Measurements from ENCODE around the gene SIPA1.
A peak's percentile ranks its signal among the peaks of the same experiment; 100 is the strongest.

SIPA1 gene

DNA sequence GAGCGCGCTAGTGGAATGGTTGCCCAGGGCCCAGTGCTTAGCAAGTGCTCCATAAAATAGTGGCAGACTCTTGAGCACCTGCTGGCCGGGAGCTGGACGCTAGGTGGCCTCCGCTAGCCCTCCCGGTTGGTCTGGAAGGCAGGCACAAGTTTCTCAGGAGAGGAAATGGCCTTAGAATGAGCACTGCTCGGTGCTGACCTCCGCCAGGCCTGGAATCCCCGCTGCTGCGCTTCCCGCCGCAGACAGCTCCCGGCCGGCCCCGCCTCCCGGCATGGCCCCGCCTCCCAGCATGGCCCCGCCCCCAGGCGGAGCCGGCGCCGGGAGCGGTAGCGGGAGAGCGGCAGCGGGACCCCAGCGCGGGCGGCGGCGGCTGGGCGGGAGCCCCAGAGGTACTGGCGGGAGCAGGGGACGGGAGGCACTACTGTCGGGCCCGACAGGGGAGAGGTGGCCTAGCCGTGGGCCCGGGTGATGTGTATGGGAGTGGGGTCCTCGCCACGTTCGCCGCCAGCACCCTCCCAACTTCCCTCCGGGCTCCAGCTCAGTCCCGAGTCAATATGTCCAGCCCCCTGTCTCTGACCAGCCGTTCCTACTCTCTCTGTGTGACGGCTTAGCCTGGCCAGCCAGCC is at the start of gene SIPA1:
Gene SIPA1, plus strand, starts transcription at position 308 of the 626 bp plus-strand sequence. CDS start 2,821 bp downstream, outside the sequence.
- DNase-seq (ENCODE audit: low read depth in 2 of 2): peak in 1 of 2 experiments; percentile 24

DNA sequence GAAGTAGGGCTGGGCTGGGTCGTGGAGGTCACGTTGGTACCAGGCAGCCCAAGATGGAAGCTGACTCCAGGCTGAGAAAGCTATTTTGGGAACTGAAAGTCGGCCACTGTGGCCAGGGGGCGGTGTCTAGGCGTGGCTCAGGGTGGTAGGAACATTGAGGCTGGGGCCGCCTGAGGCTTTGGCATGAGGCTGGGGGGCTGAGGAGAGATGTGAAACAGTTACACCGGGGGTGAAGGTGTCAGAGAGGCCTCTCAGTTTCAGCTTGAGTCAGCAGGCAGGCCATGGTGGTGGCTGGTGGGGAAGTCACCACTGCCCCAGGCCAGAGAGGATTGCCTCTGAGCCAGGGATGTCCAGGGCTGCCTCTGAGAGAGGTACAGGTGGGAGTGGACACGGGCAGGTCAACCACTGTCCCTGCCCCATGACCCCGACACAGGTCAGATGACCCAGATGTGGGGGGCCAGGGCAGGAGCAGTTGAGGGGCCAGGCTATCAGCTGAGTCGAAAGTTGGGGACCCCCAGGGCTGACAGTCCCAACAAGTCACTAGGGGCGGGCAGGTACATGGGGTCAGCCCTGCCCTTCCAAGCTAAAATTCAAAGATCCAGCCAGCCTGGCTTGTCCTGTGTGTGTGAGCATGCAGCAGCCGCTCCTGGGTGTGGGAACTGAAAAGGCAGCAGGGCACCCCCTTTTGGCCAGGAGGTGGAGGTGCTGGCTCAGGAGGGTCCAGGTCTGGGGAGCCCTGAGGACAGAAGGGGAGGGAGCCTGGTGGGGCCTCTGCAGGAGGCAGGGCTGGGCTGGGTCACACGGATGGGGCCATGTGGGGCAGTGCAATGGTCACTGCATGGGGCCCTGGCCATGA is 49.5 kb upstream of the SIPA1 start:
- no peak for DNase-seq (ENCODE audit: low read depth in 2 of 2)

DNA sequence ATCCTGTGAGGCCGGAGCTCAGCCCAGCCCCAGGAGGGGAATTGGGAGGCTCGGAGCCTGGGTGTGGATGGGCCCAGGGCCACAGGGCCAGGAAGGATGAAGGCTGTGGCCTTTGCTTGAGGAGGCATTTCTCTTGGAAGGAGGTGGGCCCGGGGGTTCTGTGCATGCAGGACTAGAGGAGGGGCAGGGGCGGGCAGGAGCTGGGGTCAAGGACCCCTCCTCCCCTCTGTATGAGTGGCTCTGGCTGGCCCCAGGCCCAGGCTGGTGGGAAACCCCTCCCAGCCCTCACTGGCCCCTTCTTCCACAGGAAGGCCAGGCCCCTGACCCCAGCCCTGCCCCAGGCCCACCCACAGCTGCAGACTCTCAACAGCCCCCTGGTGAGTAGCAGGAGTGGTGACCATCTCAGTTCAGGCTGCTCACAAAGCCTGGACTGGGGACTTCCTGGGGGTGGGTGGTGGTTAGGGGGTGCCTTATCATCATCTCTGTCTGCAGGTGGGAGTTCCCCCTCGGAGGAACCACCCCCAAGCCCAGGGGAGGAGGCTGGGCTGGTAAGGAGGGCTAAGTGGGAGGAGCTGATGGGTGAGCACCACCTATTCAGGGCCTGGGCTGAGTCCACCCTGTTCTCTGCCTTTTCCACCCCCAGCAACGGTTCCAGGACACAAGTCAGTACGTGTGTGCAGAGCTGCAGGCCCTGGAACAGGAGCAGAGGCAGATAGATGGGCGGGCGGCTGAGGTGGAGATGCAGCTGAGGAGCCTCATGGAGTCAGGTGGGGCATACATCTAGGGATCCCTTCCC is 48.3 kb upstream of the SIPA1 start:
- DNase-seq (ENCODE audit: low read depth in 2 of 2): no peak

GRCh38 chr11:65590240-65590738 is 47.6 kb upstream of the SIPA1 start:
- no peak for DNase-seq (ENCODE audit: low read depth in 2 of 2)

- DNase-seq (ENCODE audit: low read depth in 2 of 2): no peak
These were observed 45.7 kb upstream of the SIPA1 start for GRCh38 chr11:65591939-65592857.

DNA sequence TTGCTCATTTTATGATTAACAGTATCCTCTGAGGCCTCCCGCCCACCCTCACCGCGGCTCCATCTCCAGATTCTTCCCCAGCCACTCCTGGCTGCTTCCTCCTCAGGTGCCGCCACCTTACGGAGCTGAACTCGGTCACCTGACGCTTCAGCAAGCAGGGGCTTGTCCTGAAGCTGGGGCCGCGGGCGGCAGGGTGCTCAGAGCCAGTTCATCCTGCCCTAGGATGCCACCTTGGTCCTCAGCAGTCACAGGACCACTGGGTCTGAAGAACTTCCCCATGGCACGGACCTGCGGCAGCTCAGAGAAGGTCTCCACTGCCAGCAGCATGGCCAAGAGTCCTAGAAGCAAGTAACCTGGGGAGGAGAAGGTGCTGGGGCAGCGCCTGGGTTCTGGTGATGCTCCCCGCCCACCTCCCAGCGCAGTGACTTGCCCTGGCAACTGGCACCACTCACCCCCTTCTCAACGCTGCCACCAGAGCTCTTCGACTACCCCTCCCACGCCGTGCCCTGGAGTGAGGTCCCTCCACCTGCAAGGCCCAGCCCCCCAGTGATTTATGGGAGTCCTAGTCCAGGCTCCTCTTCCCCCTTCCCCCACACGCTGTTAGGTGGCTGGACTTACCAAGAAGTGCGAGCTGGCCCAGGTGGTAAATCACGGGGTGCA is 44.9 kb upstream of the SIPA1 start:
- no peak for DNase-seq (ENCODE audit: low read depth in 2 of 2)

GRCh38 chr11:65593518-65594414 is 44.1 kb upstream of the SIPA1 start:
- DNase-seq (ENCODE audit: low read depth in 2 of 2): no peak

- DNase-seq (ENCODE audit: low read depth in 2 of 2): no peak
These were observed 42.8 kb upstream of the SIPA1 start for GRCh38 chr11:65595131-65595530.

GRCh38 chr11:65595543-65596281 is 42.2 kb upstream of the SIPA1 start, which contains the start of gene KCNK7:
Gene KCNK7 (minus strand): TSS chr11:65595800. CDS start chr11:65595772, 28 bp downstream.
- DNase-seq (ENCODE audit: low read depth in 2 of 2): no peak

DNA sequence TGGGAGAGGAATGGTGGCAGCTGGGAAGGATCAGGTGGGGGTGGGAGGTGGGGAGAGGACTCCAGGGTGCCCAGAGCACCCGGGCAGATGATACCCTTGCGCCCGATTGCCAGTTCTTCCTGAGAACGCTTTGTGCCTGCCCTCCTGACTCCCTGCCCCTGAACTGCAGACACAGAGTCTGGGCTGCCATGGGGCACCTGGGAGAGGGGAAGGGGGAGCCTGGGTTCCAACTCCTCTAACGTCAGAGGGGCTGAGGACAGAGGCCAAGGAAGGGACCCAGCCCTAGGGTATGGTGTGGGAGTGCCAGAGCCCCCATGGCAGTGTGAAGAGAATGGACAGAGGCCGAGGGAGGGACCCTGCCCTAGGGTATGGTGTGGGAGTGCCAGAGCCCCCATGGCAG is 41.4 kb upstream of the SIPA1 start:
- DNase-seq (ENCODE audit: low read depth in 2 of 2): no peak

- no peak for DNase-seq (ENCODE audit: low read depth in 2 of 2)
These were observed 39.6 kb upstream of the SIPA1 start for GRCh38 chr11:65598258-65598699.

DNA sequence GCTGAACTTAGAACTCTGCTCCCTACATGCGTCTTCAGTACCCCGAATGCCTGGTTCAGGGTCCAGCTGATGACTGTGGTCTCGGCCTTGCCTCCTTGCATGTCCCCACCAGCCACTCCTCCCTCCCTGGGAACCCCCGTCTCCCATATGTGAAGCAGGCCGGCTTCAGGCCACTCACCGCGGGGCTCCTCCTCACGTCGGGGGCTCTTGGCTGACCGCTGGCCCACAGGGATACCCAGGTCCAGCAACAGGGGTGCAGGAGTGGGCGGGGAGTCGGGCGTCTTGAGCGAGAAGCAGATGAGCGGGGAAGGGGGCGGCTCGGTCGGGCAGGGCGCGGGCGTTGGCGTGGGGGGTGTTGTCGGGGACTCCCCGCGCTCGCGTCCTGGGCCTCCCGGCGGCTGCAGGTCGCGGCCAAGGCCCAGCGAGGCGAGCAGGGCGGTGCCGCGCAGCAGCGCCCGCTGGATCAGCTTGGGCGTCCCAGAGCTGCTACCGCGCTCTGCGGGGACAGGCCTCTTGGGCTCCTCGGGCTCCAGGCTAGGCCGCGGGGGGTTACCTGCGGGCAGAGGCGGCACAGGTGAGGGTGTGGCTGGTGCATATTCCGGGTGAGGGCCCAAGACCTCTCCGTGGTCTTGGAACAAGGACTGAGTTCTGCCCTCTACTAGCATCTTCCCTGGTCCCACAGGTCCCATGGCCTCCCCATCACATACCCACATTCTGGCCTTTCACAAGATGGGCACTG is 38.5 kb upstream of the SIPA1 start:
- DNase-seq (ENCODE audit: low read depth in 2 of 2): no peak

DNA sequence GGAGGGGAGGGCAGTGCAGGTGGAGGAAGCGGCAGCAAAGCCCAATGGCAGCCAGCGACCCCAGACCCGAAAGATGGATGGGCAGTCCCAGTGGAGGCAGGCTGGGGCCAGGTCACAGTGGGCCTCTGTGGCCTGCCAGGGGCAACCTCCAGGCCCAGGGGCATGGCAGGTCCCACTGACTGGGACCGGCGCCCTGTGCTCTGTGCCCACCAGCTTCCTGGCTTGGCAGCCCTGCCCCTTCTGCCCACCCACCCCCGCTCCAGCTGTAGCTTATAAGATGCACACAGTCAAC is 38.0 kb upstream of the SIPA1 start:
- no peak for DNase-seq (ENCODE audit: low read depth in 2 of 2)

DNA sequence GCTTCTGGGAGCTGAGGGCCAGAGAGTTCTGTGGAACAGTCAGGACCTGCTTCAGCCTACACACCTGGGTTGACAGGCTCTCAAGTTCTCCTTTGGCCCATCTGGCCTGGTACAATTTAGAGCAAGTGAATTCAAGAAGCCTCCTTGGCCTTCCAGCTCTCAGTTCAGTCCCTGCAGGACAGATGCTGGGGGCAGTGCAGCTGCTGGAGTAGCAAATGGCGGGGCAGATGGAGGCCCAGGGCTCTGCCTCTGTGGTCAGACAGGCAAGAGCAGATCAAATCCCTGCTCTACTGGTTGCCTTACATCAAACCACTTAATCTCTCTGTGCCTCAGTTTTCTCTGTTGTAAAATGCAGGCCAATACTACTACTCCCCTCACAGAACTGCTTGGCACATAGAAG is 33.6 kb upstream of the SIPA1 start:
- DNase-seq (ENCODE audit: low read depth in 2 of 2): no peak

- DNase-seq (ENCODE audit: low read depth in 2 of 2): peak; percentile 89 to 90
These were observed 30.9 kb upstream of the SIPA1 start for GRCh38 chr11:65606876-65607613.

DNA sequence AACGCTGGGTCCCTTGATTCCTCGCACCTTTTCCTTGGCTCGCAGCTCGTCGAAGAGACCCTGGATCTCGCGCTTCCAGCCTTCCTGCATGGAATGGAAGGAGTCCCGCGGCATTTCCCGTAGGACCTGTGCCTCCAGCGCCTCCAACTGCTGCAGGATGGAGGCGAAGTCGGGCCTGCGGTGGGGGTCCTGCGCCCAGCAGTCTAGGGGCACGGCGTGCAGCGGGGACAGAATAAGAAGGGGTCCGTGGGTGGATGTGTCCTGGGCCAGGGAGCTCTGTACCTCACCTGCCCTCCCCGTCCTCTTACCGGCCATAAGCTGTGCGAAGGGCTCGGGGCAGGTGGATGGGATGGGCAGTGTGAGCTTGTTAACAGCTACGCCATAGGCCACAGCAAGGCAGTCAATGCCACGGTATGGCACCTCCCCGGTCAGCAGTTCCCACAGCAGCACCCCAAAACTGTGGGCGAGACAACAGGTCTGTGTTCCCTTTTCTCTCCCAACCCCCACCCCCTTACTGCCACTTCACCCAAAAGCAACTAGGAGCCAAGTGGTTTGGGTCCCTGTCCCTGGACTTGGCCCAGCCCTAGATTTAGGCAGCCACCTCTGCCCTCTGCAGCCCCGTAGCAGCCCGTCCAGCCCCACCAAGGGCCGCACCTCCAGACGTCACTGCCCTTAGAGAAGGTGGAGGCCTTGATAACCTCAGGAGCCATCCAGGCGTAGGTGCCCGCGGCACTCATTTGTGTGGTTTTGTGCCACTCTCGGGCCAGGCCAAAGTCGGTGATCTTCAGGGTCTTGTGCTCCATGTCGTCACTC is 30.1 kb upstream of the SIPA1 start:
- no peak for DNase-seq (ENCODE audit: low read depth in 2 of 2)

DNA sequence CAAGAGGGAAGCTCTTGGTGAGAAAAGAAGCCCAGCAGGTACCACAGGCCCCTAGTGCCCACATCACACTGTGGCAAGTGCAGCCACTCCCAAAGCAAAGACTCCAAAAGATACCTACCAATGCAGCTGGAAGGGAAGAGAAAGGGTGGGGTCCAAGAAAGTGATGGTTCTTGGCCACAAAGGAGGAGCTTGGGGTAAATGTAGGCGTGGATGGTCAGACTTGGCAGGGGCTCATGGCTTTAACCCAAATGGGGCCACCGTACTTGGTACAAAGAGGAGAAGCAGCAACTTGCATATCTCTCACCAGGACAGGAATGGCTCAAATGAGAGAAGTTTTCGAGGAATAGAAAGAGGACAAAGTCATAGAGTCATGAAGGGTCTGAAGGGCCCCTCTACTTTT is 28.7 kb upstream of the SIPA1 start:
- DNase-seq (ENCODE audit: low read depth in 2 of 2): no peak
